Measurements from ENCODE around the gene FRK. TPM values are rescaled to one million over a fixed set of nuclear protein-coding genes. Genes with fewer than 3 reads are reported as not detected.

Gene FRK
- polyA plus RNA-seq, 1 donor (not counting 4 experiments of a cell fraction or from before 2014, with no cell fraction given) = 2.4 TPM

DNA sequence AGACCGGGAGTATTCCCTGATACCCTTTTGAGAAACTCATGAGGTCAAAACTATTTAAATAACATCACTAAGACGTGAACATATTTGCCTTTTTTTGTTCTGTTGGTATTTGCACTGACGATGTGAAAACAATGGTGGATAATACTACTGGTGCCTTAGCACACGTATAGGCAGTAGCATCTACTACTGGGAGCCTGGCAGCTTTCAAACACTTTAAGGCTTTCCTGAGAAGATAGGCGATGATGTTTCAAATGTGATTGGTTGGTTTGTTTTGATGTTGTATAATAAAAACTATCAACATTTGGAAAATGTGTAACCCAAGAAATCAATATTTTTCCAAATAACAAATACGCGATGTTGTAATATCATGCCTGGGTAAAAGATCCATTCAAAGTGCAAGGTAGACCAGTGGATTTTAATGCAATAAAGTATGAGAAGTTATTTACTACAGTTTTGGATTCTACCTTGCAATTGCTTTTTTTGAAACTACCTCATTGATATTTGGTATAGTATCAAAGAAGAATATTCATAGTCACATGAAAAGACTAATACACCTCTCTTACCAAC is 166.2 kb downstream of the FRK start:
- Histone ChIP-seq H3K9ac (ENCODE audit: control insufficient read depth, extremely low read depth, insufficient read depth, low read length) (no peak overlapping the region), H3K27me3 (ENCODE audit: control insufficient read depth, extremely low read depth, insufficient read depth, low read length) (no peaks in the 10 kb centered on the region), H3K27ac (ENCODE audit: control insufficient read depth, insufficient read depth, low read length) (no peak overlapping the region), H3K4me2 (ENCODE audit: control insufficient read depth, extremely low read depth, insufficient read depth, low read depth, low read length) (no peak overlapping the region), H4K20me1 (ENCODE audit: control insufficient read depth, extremely low read depth, insufficient read depth, low read length) (no peaks in the 10 kb centered on the region), H3K9me1 (ENCODE audit: control insufficient read depth, extremely low read depth, insufficient read depth, low read length) (no peaks in the 10 kb centered on the region), H2AFZ (ENCODE audit: control insufficient read depth, low read length) (no peak overlapping the region), H3K36me3 (ENCODE audit: control insufficient read depth in 2 of 2, extremely low read depth in 1 of 2, insufficient read depth in 2 of 2, low read length in 2 of 2) (no peaks in the 10 kb centered on the region), H3K4me3 (ENCODE audit: control insufficient read depth in 2 of 3, extremely low read depth in 1 of 3, insufficient read depth in 2 of 3, low read depth in 1 of 3, low read length in 3 of 3) (no peak overlapping the region), H3K9me3 (ENCODE audit: control insufficient read depth, low read depth, low read length) (no peaks in the 10 kb centered on the region), H3K4me1 (ENCODE audit: control insufficient read depth, extremely low read depth, insufficient read depth, low read length) (peaks cover 13% of the 10 kb centered on the region), H3K79me2 (ENCODE audit: control insufficient read depth, insufficient read depth, low read length) (no peaks in the 10 kb centered on the region)
- DNase-seq (ENCODE audit: low read depth, low spot score) = no peak
- dilution Hi-C loops (cut with MboI; ENCODE audit: extremely low pct_ligation_motif_present, low sequenced_read_pairs) = no loop called here
- FAIRE-seq = no peak
- TF ChIP-seq, protein P1, sequence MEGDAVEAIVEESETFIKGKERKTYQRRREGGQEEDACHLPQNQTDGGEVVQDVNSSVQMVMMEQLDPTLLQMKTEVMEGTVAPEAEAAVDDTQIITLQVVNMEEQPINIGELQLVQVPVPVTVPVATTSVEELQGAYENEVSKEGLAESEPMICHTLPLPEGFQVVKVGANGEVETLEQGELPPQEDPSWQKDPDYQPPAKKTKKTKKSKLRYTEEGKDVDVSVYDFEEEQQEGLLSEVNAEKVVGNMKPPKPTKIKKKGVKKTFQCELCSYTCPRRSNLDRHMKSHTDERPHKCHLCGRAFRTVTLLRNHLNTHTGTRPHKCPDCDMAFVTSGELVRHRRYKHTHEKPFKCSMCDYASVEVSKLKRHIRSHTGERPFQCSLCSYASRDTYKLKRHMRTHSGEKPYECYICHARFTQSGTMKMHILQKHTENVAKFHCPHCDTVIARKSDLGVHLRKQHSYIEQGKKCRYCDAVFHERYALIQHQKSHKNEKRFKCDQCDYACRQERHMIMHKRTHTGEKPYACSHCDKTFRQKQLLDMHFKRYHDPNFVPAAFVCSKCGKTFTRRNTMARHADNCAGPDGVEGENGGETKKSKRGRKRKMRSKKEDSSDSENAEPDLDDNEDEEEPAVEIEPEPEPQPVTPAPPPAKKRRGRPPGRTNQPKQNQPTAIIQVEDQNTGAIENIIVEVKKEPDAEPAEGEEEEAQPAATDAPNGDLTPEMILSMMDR (optimal IDR thresholded peaks at IDR 0.05 in 1 of 3, IDR thresholded peaks at IDR 0.05 in 1 of 3, conservative IDR thresholded peaks at IDR 0.05 in 1 of 3; ENCODE audit: extremely low read depth in 1 of 3, insufficient read depth in 2 of 3, low read length in 3 of 3) = no peak
- TF ChIP-seq EZH2 (IDR thresholded peaks at IDR 0.05; ENCODE audit: low read length) = no peak

GRCh38 chr6:115891750-115892149 is 168.9 kb downstream of the FRK start:
- Histone ChIP-seq H3K4me1 (ENCODE audit: control insufficient read depth, extremely low read depth, insufficient read depth, low read length) (peaks cover 13% of the 10 kb centered on the region), H2AFZ (ENCODE audit: control insufficient read depth, low read length) (no peak overlapping the region), H3K36me3 (ENCODE audit: control insufficient read depth in 2 of 2, extremely low read depth in 1 of 2, insufficient read depth in 2 of 2, low read length in 2 of 2) (no peaks in the 10 kb centered on the region), H3K79me2 (ENCODE audit: control insufficient read depth, insufficient read depth, low read length) (no peaks in the 10 kb centered on the region), H3K9ac (ENCODE audit: control insufficient read depth, extremely low read depth, insufficient read depth, low read length) (no peak overlapping the region), H3K9me3 (ENCODE audit: control insufficient read depth, low read depth, low read length) (no peaks in the 10 kb centered on the region), H3K9me1 (ENCODE audit: control insufficient read depth, extremely low read depth, insufficient read depth, low read length) (no peaks in the 10 kb centered on the region), H4K20me1 (ENCODE audit: control insufficient read depth, extremely low read depth, insufficient read depth, low read length) (no peaks in the 10 kb centered on the region), H3K4me3 (ENCODE audit: control insufficient read depth in 2 of 3, extremely low read depth in 1 of 3, insufficient read depth in 2 of 3, low read depth in 1 of 3, low read length in 3 of 3) (no peak overlapping the region), H3K4me2 (ENCODE audit: control insufficient read depth, extremely low read depth, insufficient read depth, low read depth, low read length) (no peak overlapping the region), H3K27me3 (ENCODE audit: control insufficient read depth, extremely low read depth, insufficient read depth, low read length) (no peaks in the 10 kb centered on the region), H3K27ac (ENCODE audit: control insufficient read depth, insufficient read depth, low read length) (no peak overlapping the region)
- FAIRE-seq (no peak), DNase-seq (ENCODE audit: low read depth, low spot score) (no peak)
- dilution Hi-C loops (cut with MboI; ENCODE audit: extremely low pct_ligation_motif_present, low sequenced_read_pairs) = no loop called here
- no peak for TF ChIP-seq EZH2 (IDR thresholded peaks at IDR 0.05; ENCODE audit: low read length)

Data from keratinocyte (primary cell).